MM.1S (cell line): ENCODE data around the gene RIOK3.

ENCODE experiments used
- EZH2 ChIP-seq: fragments of 300-600 bp; sonication (generic); optimal IDR thresholded peaks from 2 replicates; pipeline ENCODE3; 2017; ENCODE audit warnings: low read depth, mild to moderate bottlenecking, antibody characterized with exemption, low read length, mixed read lengths
- TF ChIP-seq, protein P1 (sequence below): fragments of 300-600 bp; sonication (generic); IDR thresholded peaks from 2 replicates; pipeline ENCODE4 v1.5.1; 2016; ENCODE audit warnings: antibody characterized with exemption, low read length, mixed read lengths

GRCh38 chr18:23479829-23480505, 26.9 kb downstream of the RIOK3 start:
- no peak for TF ChIP-seq EZH2
- TF ChIP-seq, protein P1, sequence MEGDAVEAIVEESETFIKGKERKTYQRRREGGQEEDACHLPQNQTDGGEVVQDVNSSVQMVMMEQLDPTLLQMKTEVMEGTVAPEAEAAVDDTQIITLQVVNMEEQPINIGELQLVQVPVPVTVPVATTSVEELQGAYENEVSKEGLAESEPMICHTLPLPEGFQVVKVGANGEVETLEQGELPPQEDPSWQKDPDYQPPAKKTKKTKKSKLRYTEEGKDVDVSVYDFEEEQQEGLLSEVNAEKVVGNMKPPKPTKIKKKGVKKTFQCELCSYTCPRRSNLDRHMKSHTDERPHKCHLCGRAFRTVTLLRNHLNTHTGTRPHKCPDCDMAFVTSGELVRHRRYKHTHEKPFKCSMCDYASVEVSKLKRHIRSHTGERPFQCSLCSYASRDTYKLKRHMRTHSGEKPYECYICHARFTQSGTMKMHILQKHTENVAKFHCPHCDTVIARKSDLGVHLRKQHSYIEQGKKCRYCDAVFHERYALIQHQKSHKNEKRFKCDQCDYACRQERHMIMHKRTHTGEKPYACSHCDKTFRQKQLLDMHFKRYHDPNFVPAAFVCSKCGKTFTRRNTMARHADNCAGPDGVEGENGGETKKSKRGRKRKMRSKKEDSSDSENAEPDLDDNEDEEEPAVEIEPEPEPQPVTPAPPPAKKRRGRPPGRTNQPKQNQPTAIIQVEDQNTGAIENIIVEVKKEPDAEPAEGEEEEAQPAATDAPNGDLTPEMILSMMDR, result no peak
